ENCODE measurements around the gene AP2M1. TPM values are rescaled to one million over a fixed set of nuclear protein-coding genes. Genes with fewer than 3 reads are reported as not detected.

Gene AP2M1
- total RNA-seq, 1 donor from 2014 or later = 336 TPM

GRCh38 chr3:184180165-184180564 lies 5.5 kb downstream of the AP2M1 start:
- Histone ChIP-seq H3K27me3 (ENCODE audit: low read depth) (no peaks in the 10 kb centered on the region), H3K36me3 (peaks cover 75% of the 10 kb centered on the region), H3K4me3 (no peak overlapping the region), H3K9me3 (replicated peaks) (no peaks in the 10 kb centered on the region), H3K27ac (replicated peaks) (no peak overlapping the region), H3K4me1 (peaks cover 45% of the 10 kb centered on the region)
- no peak for TF ChIP-seq CTCF (IDR thresholded peaks at IDR 0.05; ENCODE audit: borderline replicate concordance)
- intact Hi-C loops (cut with micrococcal nuclease) = loop anchor here (10.0 kb wide), 1 partner anchor 65 kb away; the partner anchor contains the start of genes ALG3 and EEF1AKMT4
- no peak for DNase-seq

- no peaks in the 10 kb centered on the region for H3K27me3 ChIP-seq (ENCODE audit: low read depth)
- H3K4me3 ChIP-seq = no peak overlapping the region
- no peaks in the 10 kb centered on the region for H3K9me3 ChIP-seq (replicated peaks)
- no peak for DNase-seq
- H3K4me1 ChIP-seq = peaks cover 42% of the 10 kb centered on the region
- TF ChIP-seq CTCF (IDR thresholded peaks at IDR 0.05; ENCODE audit: borderline replicate concordance) = no peak
- peaks cover 75% of the 10 kb centered on the region for H3K36me3 ChIP-seq
- H3K27ac ChIP-seq (replicated peaks) = no peak overlapping the region
- intact Hi-C loops (cut with micrococcal nuclease) = loop anchor here (10.0 kb wide), 1 partner anchor 63 kb away; the partner anchor contains the start of genes ALG3 and EEF1AKMT4
Measured at GRCh38 chr3:184181596-184181995, 6.9 kb downstream of the AP2M1 start.

DNA sequence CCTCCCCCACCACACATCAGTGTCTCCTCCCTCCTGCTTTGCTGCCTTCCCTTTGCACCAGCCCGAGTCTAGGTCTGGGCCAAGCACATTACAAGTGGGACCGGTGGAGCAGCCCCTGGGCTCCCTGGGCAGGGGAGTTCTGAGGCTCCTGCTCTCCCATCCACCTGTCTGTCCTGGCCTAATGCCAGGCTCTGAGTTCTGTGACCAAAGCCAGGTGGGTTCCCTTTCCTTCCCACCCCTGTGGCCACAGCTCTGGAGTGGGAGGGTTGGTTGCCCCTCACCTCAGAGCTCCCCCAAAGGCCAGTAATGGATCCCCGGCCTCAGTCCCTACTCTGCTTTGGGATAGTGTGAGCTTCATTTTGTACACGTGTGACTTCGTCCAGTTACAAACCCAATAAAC lies 9.0 kb downstream of the AP2M1 start:
- DNase-seq = no peak
- no peaks in the 10 kb centered on the region for H3K27me3 ChIP-seq (ENCODE audit: low read depth)
- TF ChIP-seq CTCF (IDR thresholded peaks at IDR 0.05; ENCODE audit: borderline replicate concordance) = no peak
- intact Hi-C loops (cut with micrococcal nuclease) = loop anchor here (10.0 kb wide), 1 partner anchor 61 kb away; the partner anchor contains the start of genes ALG3 and EEF1AKMT4
- peaks cover 42% of the 10 kb centered on the region for H3K4me1 ChIP-seq
- H3K4me3 ChIP-seq = no peak overlapping the region
- no peak overlapping the region for H3K27ac ChIP-seq (replicated peaks)
- peaks cover 73% of the 10 kb centered on the region for H3K36me3 ChIP-seq
- no peaks in the 10 kb centered on the region for H3K9me3 ChIP-seq (replicated peaks)

DNA sequence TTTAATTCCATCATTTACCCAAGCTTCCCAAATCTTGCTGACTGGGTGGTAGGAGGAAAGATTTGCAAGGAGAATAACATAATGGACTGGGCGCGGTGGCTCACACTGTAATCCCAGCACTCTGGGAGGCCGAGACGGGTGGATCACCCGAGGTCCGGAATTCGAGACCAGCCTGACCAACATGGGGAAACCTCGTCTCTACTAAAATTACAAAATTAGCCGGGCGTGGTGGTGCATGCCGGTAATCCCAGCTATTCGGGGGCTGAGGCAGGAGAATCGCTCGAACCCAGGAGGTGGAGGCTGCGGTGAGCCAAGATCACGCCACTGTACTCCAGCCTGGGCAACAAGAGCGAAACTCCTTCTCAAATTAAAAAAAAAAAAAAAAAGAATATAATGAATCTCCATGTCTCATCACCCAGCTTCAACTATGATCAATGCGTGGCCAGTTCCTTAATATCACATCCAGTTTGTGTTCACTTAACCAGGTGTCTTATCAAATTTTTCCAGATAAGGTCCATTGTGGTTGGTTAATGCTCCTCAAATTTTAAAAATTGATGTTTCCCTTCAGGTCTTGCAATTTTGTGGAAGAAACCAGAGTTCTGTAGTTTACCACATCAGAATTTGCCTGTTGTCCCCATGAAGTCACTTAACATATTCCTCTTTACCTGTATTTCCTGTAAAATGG lies 10.0 kb downstream of the AP2M1 start:
- intact Hi-C loops (cut with micrococcal nuclease) = loop anchor here (10.0 kb wide), 1 partner anchor 60 kb away; the partner anchor contains the start of genes ALG3 and EEF1AKMT4
- TF ChIP-seq CTCF (IDR thresholded peaks at IDR 0.05; ENCODE audit: borderline replicate concordance) = no peak
- H3K36me3 ChIP-seq = peaks cover 73% of the 10 kb centered on the region
- H3K27ac ChIP-seq (replicated peaks) = peak overlapping the region; percentile 95
- no peaks in the 10 kb centered on the region for H3K9me3 ChIP-seq (replicated peaks)
- no peak for DNase-seq
- no peaks in the 10 kb centered on the region for H3K27me3 ChIP-seq (ENCODE audit: low read depth)
- H3K4me1 ChIP-seq = peaks cover 39% of the 10 kb centered on the region
- H3K4me3 ChIP-seq = peak overlapping the region; percentile 79

- H3K9me3 ChIP-seq (replicated peaks) = no peaks in the 10 kb centered on the region
- DNase-seq = peak; percentile 100
- H3K4me1 ChIP-seq = peaks cover 39% of the 10 kb centered on the region
- no peaks in the 10 kb centered on the region for H3K27me3 ChIP-seq (ENCODE audit: low read depth)
- H3K4me3 ChIP-seq = peak overlapping the region; percentile 79
- TF ChIP-seq CTCF (IDR thresholded peaks at IDR 0.05; ENCODE audit: borderline replicate concordance) = no peak
- peak overlapping the region; percentile 95 for H3K27ac ChIP-seq (replicated peaks)
- intact Hi-C loops (cut with micrococcal nuclease) = loop anchor here (10.0 kb wide), 1 partner anchor 59 kb away; the partner anchor contains the start of genes ALG3 and EEF1AKMT4
- peaks cover 73% of the 10 kb centered on the region for H3K36me3 ChIP-seq
Measured at GRCh38 chr3:184185461-184186183, 11.0 kb downstream of the AP2M1 start.
